ENCODE data around the gene ZNF664.

Gene ZNF664

GRCh38 chr12:123971449-123971769, 1.6 kb upstream of the ZNF664 start:
- TF ChIP-seq, protein P1, sequence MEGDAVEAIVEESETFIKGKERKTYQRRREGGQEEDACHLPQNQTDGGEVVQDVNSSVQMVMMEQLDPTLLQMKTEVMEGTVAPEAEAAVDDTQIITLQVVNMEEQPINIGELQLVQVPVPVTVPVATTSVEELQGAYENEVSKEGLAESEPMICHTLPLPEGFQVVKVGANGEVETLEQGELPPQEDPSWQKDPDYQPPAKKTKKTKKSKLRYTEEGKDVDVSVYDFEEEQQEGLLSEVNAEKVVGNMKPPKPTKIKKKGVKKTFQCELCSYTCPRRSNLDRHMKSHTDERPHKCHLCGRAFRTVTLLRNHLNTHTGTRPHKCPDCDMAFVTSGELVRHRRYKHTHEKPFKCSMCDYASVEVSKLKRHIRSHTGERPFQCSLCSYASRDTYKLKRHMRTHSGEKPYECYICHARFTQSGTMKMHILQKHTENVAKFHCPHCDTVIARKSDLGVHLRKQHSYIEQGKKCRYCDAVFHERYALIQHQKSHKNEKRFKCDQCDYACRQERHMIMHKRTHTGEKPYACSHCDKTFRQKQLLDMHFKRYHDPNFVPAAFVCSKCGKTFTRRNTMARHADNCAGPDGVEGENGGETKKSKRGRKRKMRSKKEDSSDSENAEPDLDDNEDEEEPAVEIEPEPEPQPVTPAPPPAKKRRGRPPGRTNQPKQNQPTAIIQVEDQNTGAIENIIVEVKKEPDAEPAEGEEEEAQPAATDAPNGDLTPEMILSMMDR (IDR thresholded peaks at IDR 0.05; ENCODE audit: low read depth, low read length, poor library complexity, severe bottlenecking), result no peak
- TF ChIP-seq EZH2phosphoT487 (IDR thresholded peaks at IDR 0.05; ENCODE audit: borderline replicate concordance, low read length), result no peak
- Histone ChIP-seq H3K9me2 (replicated peaks; ENCODE audit: control insufficient read depth, low read length) (no peaks in the 10 kb centered on the region), H3F3A (ENCODE audit: control insufficient read depth, insufficient read depth) (peaks cover 10% of the 10 kb centered on the region), H3K27me3 (ENCODE audit: control insufficient read depth, low read length) (peaks cover 4% of the 10 kb centered on the region; the same call in 1 of the 2 replicates), H3K4me1 (ENCODE audit: control insufficient read depth, low read length) (peaks cover 18% of the 10 kb centered on the region), H3K4me3 (ENCODE audit: low read length) (peak overlapping the region; percentile 72), H3K27ac (ENCODE audit: low read depth, low read length) (no peak overlapping the region), H3K9me3 (ENCODE audit: control insufficient read depth, insufficient read depth, low read length) (no peaks in the 10 kb centered on the region), H3K79me2 (ENCODE audit: control insufficient read depth, low read length) (peaks cover 29% of the 10 kb centered on the region), H4K20me1 (ENCODE audit: control insufficient read depth, insufficient read depth, low read depth, low read length) (no peaks in the 10 kb centered on the region; the same call in 1 of the 2 replicates), H3K4me2 (ENCODE audit: low read length) (peak overlapping the region; percentile 75), H3K36me3 (ENCODE audit: control insufficient read depth, low read length) (peaks cover 25% of the 10 kb centered on the region)

DNA sequence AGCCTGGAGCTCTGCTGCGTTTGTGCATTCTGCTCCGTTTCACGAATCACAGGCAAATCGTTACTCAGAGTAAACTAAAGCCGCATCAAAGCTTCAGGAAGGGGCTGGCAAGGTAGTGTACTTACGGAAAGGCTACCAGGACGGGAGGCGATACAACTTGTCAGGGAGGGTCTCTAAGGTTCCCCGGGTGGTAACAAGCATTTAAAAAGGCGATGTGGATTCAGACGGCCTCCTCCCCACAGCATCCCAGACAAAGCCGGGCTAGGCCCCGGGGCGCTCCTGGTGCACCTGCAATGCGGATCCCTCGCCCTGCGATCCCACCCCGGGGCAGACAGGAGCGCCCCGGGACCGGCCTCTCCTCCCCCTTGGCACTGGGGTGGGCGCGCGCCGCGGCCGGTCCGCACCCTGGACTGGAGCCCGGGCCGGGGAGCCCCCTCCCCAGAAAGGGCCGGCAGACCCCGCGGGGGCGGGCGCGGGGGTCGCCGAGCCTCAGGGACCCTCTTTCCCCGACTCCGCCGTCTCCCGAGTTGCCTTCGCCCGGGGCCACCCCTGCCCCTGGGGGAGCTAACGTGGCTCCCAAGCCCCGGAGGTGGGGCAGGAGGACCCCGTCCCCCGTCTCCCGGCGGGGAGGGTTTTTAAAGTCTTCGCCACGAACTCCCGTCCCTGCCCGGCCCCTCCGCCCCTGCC, 1.1 kb upstream of the ZNF664 start:
- TF ChIP-seq EZH2phosphoT487 (IDR thresholded peaks at IDR 0.05; ENCODE audit: borderline replicate concordance, low read length), result no peak
- TF ChIP-seq, protein P1 (IDR thresholded peaks at IDR 0.05; ENCODE audit: low read depth, low read length, poor library complexity, severe bottlenecking), result no peak
- H3K4me3 ChIP-seq (ENCODE audit: low read length), result peak overlapping the region; percentile 72
- peaks cover 18% of the 10 kb centered on the region for H3K4me1 ChIP-seq (ENCODE audit: control insufficient read depth, low read length)
- H3K36me3 ChIP-seq (ENCODE audit: control insufficient read depth, low read length), result peaks cover 30% of the 10 kb centered on the region
- peak overlapping the region; percentile 75 for H3K4me2 ChIP-seq (ENCODE audit: low read length)
- peaks cover 10% of the 10 kb centered on the region for H3F3A ChIP-seq (ENCODE audit: control insufficient read depth, insufficient read depth)
- peaks cover 31% of the 10 kb centered on the region for H3K79me2 ChIP-seq (ENCODE audit: control insufficient read depth, low read length)
- H3K9me3 ChIP-seq (ENCODE audit: control insufficient read depth, insufficient read depth, low read length), result no peaks in the 10 kb centered on the region
- no peaks in the 10 kb centered on the region for H3K9me2 ChIP-seq (replicated peaks; ENCODE audit: control insufficient read depth, low read length)
- no peaks in the 10 kb centered on the region; the same call in 1 of the 2 replicates for H4K20me1 ChIP-seq (ENCODE audit: control insufficient read depth, insufficient read depth, low read depth, low read length)
- no peak overlapping the region for H3K27ac ChIP-seq (ENCODE audit: low read depth, low read length)
- H3K27me3 ChIP-seq (ENCODE audit: control insufficient read depth, low read length), result peaks cover 4% of the 10 kb centered on the region; the same call in 1 of the 2 replicates

DNA sequence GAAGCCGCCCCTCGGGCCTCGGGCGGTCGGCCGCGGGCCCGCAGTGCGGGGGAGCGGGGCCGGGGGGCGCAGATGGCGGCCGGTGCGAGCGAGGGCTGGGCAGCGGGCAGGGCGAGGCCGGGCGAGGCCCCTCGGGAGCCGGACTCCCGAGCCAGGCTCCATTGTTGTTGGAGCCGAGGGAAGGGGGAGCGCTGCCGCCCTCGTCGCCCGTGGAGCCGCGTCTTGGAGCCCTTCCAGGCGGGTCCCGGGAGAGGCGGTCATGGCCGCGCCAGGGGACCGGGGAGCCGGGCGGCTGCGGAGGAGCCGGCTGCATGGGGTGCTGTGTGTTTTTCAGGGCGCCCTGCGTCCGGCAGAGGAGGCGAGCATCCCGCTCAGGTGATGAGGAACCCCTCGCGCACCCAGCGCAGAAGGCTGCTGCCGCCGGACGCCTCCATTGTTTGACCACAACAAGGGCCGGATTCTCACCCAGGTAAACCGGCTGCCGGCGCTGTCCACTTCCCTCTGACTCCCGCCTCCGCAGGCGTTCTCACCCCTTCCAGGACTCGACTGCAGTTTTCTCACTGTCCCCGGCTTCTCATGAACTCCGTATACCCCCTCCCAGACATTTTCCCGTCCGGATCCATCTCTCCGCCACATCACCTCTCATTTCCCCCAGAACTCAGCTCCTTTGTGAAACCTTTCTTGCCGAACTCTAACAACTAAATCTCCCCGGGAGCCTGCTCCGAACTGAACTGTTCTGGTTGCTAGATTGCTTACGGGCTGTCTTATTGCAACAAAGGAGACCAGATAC, 732 bp downstream of the ZNF664 start:
- H3K79me2 ChIP-seq (ENCODE audit: control insufficient read depth, low read length), result peaks cover 35% of the 10 kb centered on the region
- TF ChIP-seq, protein P1 (IDR thresholded peaks at IDR 0.05; ENCODE audit: low read depth, low read length, poor library complexity, severe bottlenecking), result no peak
- TF ChIP-seq EZH2phosphoT487 (IDR thresholded peaks at IDR 0.05; ENCODE audit: borderline replicate concordance, low read length), result no peak
- peaks cover 40% of the 10 kb centered on the region for H3K36me3 ChIP-seq (ENCODE audit: control insufficient read depth, low read length)
- H3F3A ChIP-seq (ENCODE audit: control insufficient read depth, insufficient read depth), result peaks cover 12% of the 10 kb centered on the region
- H3K4me2 ChIP-seq (ENCODE audit: low read length), result peak overlapping the region; percentile 98
- no peaks in the 10 kb centered on the region; the same call in 1 of the 2 replicates for H4K20me1 ChIP-seq (ENCODE audit: control insufficient read depth, insufficient read depth, low read depth, low read length)
- H3K9me2 ChIP-seq (replicated peaks; ENCODE audit: control insufficient read depth, low read length), result no peaks in the 10 kb centered on the region
- no peaks in the 10 kb centered on the region for H3K9me3 ChIP-seq (ENCODE audit: control insufficient read depth, insufficient read depth, low read length)
- no peak overlapping the region for H3K27ac ChIP-seq (ENCODE audit: low read depth, low read length)
- H3K27me3 ChIP-seq (ENCODE audit: control insufficient read depth, low read length), result peaks cover 4% of the 10 kb centered on the region; the same call in 1 of the 2 replicates
- peaks cover 18% of the 10 kb centered on the region for H3K4me1 ChIP-seq (ENCODE audit: control insufficient read depth, low read length)
- peak overlapping the region; percentile 93 for H3K4me3 ChIP-seq (ENCODE audit: low read length)

Data from DOHH2 (cell line).